Fibroblast of lung (primary cell): ENCODE results near the gene KRTAP9-2. TPM values are rescaled to one million over a fixed set of nuclear protein-coding genes. Genes with fewer than 3 reads are reported as not detected.
"Not testable (repeated sequence)": the region's sequence is repeated elsewhere in the genome, so short reads cannot be mapped to it uniquely, and the experiment has no call there.

ENCODE experiments used
- DNase-seq, 2 donors: peaks; one replicate each; pipeline versions ENCODE4 v3.0.0 to v3.0.0-alpha.2; 2010; ENCODE audit warnings: low read depth in 2 of 2
- H2AFZ ChIP-seq: 2 replicates; pipeline ENCODE4 v1.5.1; 2012; ENCODE audit warnings: low read length, control low read depth, inconsistent platforms
- H3K27ac ChIP-seq: 2 replicates; pipeline ENCODE4 v1.5.1; 2011; ENCODE audit warnings: low read length, control low read depth; ENCODE audit not compliant: insufficient read depth
- H3K27me3 ChIP-seq: 2 replicates; pipeline ENCODE4 v1.5.1; 2011; ENCODE audit warnings: mild to moderate bottlenecking, low read length; ENCODE audit not compliant: control insufficient read depth, insufficient read depth
- H3K36me3 ChIP-seq: 2 replicates; pipeline ENCODE4 v1.5.1; 2011; ENCODE audit warnings: low read length; ENCODE audit not compliant: control insufficient read depth, insufficient read depth
- H3K4me1 ChIP-seq: 2 replicates; pipeline ENCODE4 v1.5.1; 2011; ENCODE audit warnings: low read length; ENCODE audit not compliant: control insufficient read depth, insufficient read depth; ENCODE audit errors: extremely low read depth
- H3K4me2 ChIP-seq: 2 replicates; pipeline ENCODE4 v1.5.1; 2011; ENCODE audit warnings: low read length, control low read depth; ENCODE audit not compliant: insufficient read depth; ENCODE audit errors: extremely low read depth
- H3K4me3 ChIP-seq, 4 experiments: fragments of 200-600 bp in 1 of 4; sonication (generic) in 1 of 4; replicated peaks in 1 of 4; 2 replicates each; pipeline ENCODE4 v1.5.1; 2011 to 2016; ENCODE audit warnings: low read length in 4 of 4, low read depth in 3 of 4, mild to moderate bottlenecking in 3 of 4, control low read depth in 2 of 4, inconsistent platforms in 1 of 4, mixed read lengths in 1 of 4; ENCODE audit not compliant: insufficient read depth in 1 of 4; ENCODE audit errors: control extremely low read depth in 1 of 4
- H3K79me2 ChIP-seq: 2 replicates; pipeline ENCODE4 v1.5.1; 2012; ENCODE audit warnings: mild to moderate bottlenecking, low read length, inconsistent platforms; ENCODE audit not compliant: control insufficient read depth, insufficient read depth
- H3K9ac ChIP-seq: 2 replicates; pipeline ENCODE4 v1.5.1; 2011; ENCODE audit warnings: mild to moderate bottlenecking, low read length, control low read depth; ENCODE audit not compliant: insufficient read depth
- H3K9me3 ChIP-seq: 2 replicates; pipeline ENCODE4 v1.5.1; 2012; ENCODE audit warnings: low read depth, low read length; ENCODE audit not compliant: control insufficient read depth, insufficient read depth
- H4K20me1 ChIP-seq: 2 replicates; pipeline ENCODE4 v1.5.1; 2011; ENCODE audit warnings: low read length; ENCODE audit not compliant: control insufficient read depth, insufficient read depth; ENCODE audit errors: extremely low read depth
- EZH2 ChIP-seq: IDR thresholded peaks from 2 replicates; pipeline ENCODE4 v1.5.1; 2012; ENCODE audit warnings: low read length, control low read depth, mild to moderate bottlenecking; ENCODE audit errors: missing control alignments
- polyA plus RNA-seq, 2 donors: library from polyadenylated mRNA; depleted of rRNA in 1 of 2; stranded (reverse) in 1 of 2; unstranded in 1 of 2; fragments of >200 nt; gene quantifications; 2 replicates each; pipeline ENCODE4 v1.2.1, GENCODE V29; 2011 to 2012; ENCODE audit warnings: missing spikeins in 1 of 2
- total RNA-seq: library from RNA; depleted of rRNA; stranded (reverse); fragments of >200 nt; gene quantifications from 2 replicates; pipeline ENCODE4 v1.2.1, GENCODE V29; 2014
- TF ChIP-seq, protein P1 (sequence below), 2 donors: IDR thresholded peaks in 1 of 2; conservative IDR thresholded peaks in 1 of 2; 1 replicate in 1 of 2; 2 replicates in 1 of 2; pipeline ENCODE4 v1.5.1; 2011 to 2012; ENCODE audit warnings: low read length in 2 of 2, control low read depth in 1 of 2, inconsistent platforms in 1 of 2, low read depth in 1 of 2, mild to moderate bottlenecking in 1 of 2

Gene KRTAP9-2
- total and polyA plus RNA-seq, 2 donors (not counting 1 experiment from before 2014, with no cell fraction given): not detected

DNA sequence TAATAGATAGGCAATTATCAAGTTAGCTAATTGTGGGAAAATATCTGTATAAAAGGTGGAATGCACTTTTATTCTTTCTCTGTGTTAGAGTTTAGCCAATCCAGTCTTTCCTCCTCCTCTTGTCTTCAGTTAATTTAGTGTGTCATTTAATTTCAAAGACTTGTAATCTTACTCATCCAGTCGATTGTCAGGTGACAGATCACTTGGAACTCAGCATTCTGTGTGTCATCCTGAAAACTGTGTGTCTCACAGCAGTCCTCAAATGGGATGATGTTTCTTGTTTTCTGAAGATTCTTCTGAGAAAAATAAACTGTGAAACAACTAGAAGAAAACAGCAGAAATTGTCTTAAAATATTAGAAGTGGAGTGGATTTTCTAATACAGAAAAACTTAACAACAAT lies 41.4 kb upstream of the KRTAP9-2 start:
- no peaks in the 10 kb centered on the region for H3K36me3 ChIP-seq
- no peaks in the 10 kb centered on the region for H3K79me2 ChIP-seq
- no peaks in the 10 kb centered on the region for H3K4me1 ChIP-seq
- H4K20me1 ChIP-seq: no peaks in the 10 kb centered on the region
- no peak overlapping the region for H3K4me3 ChIP-seq
- no peak overlapping the region for H3K9ac ChIP-seq
- DNase-seq: no peak
- no peaks in the 10 kb centered on the region for H3K9me3 ChIP-seq
- no peak overlapping the region for H3K4me2 ChIP-seq
- H3K27ac ChIP-seq: no peak overlapping the region
- no peak overlapping the region for H2AFZ ChIP-seq
- TF ChIP-seq EZH2: no peak
- TF ChIP-seq, protein P1, sequence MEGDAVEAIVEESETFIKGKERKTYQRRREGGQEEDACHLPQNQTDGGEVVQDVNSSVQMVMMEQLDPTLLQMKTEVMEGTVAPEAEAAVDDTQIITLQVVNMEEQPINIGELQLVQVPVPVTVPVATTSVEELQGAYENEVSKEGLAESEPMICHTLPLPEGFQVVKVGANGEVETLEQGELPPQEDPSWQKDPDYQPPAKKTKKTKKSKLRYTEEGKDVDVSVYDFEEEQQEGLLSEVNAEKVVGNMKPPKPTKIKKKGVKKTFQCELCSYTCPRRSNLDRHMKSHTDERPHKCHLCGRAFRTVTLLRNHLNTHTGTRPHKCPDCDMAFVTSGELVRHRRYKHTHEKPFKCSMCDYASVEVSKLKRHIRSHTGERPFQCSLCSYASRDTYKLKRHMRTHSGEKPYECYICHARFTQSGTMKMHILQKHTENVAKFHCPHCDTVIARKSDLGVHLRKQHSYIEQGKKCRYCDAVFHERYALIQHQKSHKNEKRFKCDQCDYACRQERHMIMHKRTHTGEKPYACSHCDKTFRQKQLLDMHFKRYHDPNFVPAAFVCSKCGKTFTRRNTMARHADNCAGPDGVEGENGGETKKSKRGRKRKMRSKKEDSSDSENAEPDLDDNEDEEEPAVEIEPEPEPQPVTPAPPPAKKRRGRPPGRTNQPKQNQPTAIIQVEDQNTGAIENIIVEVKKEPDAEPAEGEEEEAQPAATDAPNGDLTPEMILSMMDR (conservative IDR thresholded peaks at IDR 0.05 in 1 of 2, IDR thresholded peaks at IDR 0.05 in 1 of 2; ENCODE audit: low read depth in 1 of 2, low read length in 2 of 2): no peak
- H3K27me3 ChIP-seq: no peaks in the 10 kb centered on the region

DNA sequence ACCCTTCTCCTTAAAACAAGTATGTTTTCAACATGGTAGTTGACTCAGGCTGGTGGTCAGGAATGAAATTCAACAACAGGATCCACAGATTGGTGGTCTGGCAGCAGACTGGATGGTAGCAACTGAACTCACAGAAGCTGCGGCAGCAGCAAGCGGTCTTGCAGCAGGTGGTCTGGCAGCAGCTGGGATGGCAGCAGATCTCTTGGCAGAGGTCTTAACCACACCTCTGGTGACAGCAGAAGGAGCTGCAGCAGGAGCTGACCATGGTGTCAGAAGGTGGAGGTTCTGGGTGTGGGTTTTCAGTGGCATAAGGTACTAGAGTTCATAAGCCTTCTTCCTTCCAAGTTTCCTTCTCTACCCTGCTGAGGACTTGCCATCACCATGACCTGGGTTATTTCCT lies 39.6 kb upstream of the KRTAP9-2 start:
- DNase-seq: no peak
- Histone ChIP-seq H3K9me3 (no peaks in the 10 kb centered on the region), H3K4me1 (no peaks in the 10 kb centered on the region), H2AFZ (no peak overlapping the region), H3K36me3 (no peaks in the 10 kb centered on the region), H3K4me3 (no peak overlapping the region), H3K79me2 (no peaks in the 10 kb centered on the region), H4K20me1 (no peaks in the 10 kb centered on the region), H3K9ac (no peak overlapping the region), H3K27me3 (peaks cover 6% of the 10 kb centered on the region), H3K27ac (no peak overlapping the region), H3K4me2 (no peak overlapping the region)
- no peak for TF ChIP-seq EZH2
- TF ChIP-seq, protein P1 (conservative IDR thresholded peaks at IDR 0.05 in 1 of 2, IDR thresholded peaks at IDR 0.05 in 1 of 2; ENCODE audit: low read depth in 1 of 2, low read length in 2 of 2): no peak

DNA sequence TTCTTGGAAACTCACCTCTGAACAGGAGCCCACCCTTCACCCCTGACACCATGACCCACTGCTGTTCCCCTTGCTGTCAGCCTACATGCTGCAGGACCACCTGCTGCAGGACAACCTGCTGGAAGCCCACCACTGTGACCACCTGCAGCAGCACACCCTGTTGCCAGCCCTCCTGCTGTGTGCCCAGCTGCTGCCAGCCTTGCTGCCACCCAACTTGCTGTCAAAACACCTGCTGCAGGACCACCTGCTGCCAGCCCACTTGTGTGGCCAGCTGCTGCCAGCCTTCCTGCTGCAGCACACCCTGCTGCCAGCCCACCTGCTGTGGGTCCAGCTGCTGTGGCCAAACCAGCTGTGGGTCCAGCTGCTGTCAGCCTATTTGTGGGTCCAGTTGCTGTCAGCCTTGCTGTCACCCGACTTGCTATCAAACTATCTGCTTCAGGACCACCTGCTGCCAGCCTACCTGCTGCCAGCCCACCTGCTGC lies 36.6 kb upstream of the KRTAP9-2 start, which contains the start of gene KRTAP9-1:
TSS of gene KRTAP9-1 (plus strand) at position 51 of the 482 bp plus-strand sequence. CDS start at position 51, 0 bp downstream.
- not testable (repeated sequence) for H2AFZ ChIP-seq, H3K27ac ChIP-seq, H3K9ac ChIP-seq, H3K4me1 ChIP-seq, H4K20me1 ChIP-seq, DNase-seq, H3K27me3 ChIP-seq, H3K79me2 ChIP-seq, H3K4me2 ChIP-seq, H3K36me3 ChIP-seq, H3K9me3 ChIP-seq, H3K4me3 ChIP-seq
